GM18508 (cell line): ENCODE results near the gene HOXB6.

ENCODE experiments used
- ATAC-seq: cut with Tn5 transposase; IDR thresholded peaks from one replicate; pipeline ENCODE4 v1.9.1; 2021; ENCODE audit warnings: moderate number of reproducible peaks; ENCODE audit not compliant: insufficient read depth, unreplicated experiment

Gene HOXB6

DNA sequence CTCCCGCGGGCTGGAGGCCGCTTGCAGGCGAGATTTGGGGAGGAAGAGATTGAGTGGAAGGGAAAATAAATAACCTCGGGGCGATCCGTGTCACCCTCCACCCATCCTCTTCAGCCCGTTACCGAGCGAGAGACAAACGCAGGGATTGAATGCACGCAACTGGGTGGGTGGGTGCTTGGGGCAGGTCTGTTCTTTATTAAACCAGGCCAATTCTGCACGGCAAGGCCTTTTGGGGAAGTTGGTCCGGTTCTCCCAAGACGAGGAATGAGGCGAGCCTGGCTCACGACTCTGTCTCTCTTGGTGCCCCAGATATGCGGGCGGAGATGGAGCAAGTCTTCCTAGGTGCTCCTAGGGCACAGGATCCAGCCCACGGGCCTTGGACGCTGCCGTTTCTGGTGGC, 6.4 kb upstream of the HOXB6 start:
- no peak for ATAC-seq

DNA sequence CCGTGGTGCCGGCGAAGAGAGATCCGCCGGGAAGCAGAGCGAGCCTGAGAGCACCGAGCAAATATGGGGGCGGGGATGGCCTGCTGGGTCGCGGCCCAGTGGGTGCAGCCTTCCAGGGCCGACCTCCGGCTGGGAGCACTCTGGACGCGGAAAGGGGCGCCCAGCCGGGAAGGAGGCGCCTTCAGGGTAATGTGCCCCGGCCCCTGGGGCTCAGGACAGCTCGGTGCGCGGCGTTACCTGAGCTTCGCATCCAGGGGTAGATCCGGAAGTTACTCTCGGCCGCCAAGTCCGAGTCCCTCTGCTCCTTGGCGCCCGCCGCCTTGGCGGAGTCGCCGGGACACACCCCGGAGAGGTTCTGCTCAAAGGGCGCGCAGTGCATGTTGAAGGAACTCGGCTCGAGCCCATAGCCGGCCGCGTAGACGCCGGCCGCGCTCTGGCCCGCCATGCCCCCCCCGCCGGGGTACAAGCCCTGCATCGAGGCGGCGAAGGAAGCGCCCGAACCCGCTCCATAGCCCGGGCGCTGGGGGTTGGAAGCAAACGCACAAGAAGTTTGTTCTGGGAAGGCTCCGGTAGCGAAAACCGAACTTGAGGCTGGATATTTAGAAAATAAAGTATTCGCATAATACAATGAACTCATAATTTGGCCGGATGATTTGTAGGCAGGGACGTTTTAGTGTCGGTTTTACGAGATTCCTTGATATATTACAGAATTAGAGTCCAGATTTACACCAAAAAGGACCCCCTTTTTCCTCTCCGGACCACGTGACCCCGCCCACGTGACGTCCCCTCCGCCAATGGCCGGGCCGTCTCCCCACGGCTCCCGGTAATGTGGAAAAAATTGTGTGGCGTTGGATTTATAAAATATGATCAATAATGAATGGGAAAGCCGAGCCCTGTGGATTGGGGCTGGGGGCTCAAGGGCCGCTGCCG, 5.8 kb upstream of the HOXB6 start, which contains the start of gene HOXB7:
Gene HOXB7, minus strand, starts transcription at position 736 of the 930 bp plus-strand sequence. Its CDS starts 99 bp downstream, at position 637.
- ATAC-seq, result no peak

DNA sequence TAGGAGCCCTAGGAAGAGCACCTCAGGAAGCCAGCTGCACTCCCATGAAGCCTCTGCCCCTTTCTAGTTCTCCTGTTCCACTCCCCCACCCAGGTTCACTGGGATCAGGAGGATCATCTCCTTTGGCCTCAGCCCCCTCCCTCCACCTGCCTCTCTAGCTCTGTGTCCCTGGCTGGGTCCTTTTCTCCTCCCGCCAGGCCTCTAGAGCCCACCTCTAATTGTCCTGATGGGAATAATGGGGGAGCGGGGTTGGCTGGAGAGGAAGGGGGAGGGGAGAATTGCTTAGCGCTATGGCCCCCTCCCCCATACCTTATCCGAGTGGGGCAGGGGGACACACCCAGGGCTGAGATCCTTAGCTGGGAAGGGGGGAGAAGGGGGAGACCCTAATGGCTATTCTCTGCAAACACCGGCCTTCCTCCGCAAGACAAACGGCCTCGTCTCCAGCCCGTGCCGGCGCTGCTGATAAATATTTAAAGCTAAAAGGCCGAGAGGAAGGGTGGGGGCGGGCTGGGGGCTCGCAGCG, 5.0 kb upstream of the HOXB6 start:
- no peak for ATAC-seq

DNA sequence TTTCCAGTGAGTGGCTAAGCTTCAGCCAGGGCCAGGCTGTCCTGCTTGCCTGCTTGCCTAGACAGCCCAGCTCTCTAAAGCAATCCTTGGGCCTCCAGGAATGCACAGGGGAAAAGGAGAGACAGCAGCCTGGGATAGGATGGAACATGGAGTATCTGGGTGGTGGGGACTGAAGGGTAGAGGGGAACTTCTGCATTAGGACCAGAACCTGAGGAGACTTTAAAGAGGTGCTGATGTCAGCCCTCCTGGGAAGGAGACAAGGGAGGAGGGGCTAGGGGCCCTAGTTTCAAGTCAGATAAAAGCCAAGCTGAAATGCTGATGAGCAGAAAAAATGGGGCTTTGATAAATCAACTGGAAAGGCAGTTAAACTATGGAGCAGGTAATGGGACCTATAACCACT, 4.2 kb upstream of the HOXB6 start:
- ATAC-seq, result no peak

DNA sequence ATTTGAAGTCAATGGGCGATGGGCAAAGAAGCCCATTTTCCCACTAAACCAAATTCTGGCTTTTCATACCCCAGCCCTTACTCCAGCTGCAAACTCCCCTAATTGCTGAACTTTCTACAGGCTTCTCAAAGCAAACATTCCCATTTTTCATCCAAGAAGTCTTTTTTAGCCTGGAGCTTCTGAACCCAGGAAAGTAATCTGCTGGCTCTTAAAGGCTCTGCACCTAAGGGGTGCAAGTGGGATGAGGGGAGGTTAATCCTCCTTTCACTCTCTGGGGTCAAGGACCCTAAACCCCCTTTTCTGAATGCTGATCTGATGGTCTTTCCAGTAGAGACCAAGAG, 3.7 kb upstream of the HOXB6 start:
- ATAC-seq, result no peak

DNA sequence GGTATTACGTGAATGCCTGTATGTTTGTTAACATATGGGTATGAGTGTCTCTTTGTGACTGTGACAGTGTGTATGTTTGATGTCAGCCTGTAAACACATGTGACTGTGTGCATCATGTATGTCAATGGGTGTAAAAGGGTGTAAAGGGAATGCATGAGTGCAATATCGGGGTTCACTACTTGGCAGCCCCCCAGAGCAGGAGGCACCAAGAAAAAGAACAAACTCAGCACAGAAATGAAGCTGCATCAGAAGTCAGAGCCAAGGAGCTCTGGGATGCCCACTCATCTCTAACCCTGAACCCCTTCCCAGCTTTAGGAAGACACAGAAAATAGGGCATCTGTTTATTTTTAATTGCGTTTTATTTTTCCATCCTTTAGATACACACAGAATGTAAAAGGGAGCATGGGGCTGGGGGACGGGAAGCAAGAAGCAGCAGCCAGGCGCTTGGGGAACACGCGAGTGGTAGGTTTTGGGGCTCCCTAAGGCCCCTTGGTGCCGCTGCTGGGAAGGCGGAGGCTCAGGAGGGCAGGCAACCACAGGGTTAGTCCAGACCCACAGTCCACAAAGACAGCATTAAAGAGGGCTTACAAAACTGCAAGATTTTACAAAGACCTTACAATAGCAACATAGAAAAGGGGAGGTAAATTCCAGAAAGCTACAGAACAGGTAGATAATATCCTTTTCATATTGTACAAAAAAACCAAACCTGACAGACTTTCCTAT, 2.3 kb upstream of the HOXB6 start:
- ATAC-seq, result no peak

DNA sequence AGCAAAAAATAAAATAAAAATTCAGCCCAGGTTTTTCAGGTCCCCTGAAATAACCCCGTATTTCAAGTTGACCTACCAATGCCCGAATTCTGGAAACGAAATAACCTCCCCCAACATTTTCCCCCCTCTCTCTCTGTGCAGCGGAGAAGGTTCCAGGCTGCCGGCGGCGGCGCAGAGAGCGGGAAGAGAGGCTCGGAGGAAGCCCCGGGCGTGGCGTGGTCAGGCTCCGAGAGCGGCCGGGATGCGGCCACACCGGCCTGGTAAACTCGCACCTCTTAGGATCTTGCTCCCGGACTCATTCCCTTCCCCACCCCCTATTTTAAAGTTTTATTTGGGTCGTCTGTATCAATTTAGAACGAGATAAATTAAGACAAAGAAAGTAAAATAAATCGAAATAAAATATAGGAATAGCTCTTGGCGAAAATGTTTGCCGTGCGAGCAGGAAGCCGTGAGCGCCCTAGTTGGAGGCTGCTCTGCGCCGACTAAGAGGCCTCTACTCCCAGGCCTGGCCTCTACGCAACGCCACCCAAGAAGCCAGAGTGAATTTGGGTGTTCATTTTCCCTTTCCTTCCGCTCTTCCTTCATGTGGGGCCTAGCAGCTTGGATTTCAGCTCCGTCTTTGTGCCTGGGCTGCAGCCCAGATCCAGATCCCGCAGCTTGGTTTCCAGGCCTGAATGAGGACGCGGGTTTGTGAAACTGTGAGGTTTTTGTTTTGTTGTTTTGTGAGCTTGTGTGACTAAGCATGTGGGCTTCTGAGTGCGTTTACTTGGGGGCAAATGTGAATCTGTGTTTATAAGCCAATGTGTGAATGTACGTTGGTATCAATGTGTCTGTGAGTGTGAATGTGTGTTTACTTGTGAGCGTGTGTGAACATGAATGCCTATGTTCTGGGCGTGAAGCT, 1.5 kb upstream of the HOXB6 start:
- ATAC-seq, result no peak

DNA sequence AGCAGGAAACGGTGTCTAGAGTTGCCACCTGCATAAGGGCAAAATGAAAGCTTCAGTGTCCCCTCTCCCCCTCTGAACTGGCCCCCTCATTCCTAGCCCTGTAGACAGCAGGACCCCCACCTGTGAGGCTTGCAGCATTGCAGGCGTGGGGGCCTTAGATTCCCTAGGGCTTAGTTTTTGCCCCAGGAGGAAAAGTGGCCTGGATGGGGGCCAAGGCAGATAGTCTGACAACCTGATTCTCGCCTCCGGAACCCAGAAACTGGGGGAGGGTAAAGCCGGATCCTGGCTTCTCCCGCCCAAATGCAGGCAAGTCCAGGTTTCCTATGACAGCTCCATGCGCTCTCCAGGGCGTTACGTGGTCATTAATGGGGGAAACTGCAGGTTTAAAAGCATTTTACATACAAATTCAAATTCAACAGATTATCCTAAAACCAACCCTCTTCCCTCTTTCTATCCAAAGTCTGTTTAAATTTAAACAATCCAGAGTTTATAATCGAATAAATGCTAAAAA, 678 bp upstream of the HOXB6 start:
- ATAC-seq, result no peak

DNA sequence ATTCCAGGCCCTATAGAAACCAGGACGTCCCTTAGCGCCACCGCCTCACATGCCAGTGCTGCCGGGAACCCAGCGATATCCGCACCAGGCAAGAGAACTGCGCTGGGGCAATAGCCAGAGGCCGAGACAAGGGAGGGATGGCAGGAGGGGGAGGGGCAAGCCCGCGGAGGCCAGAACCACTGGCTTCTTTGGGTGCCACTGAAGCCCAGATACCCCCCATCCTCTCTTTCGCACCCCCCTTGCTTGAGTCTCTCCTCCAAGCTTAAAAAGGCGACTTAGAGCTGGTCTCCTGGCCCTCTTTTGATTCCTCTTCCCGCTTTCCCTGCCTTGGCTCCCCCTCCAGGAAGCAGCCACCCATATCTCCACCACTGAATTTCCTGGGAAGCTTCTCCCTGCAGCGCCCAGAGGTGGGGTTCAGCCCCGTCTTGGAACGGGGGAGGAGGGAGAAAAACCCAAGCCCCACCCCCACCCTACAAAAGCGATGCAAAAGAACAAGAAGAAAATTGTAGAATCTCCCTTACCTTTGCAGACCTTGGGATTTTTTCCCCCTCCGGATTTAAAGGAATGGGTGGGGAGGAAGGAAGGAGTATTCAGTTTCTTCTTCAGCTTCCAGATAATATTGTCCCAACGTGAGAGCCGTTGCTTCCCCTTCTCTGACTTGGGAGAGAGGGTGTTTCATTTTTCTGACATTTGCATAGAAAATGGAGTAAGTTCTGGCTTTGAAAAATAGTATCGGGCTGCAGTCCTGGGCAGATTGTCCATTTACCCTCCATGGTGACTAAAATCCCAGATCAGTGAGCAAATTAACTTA, 622 bp downstream of the HOXB6 start:
- ATAC-seq, result no peak

DNA sequence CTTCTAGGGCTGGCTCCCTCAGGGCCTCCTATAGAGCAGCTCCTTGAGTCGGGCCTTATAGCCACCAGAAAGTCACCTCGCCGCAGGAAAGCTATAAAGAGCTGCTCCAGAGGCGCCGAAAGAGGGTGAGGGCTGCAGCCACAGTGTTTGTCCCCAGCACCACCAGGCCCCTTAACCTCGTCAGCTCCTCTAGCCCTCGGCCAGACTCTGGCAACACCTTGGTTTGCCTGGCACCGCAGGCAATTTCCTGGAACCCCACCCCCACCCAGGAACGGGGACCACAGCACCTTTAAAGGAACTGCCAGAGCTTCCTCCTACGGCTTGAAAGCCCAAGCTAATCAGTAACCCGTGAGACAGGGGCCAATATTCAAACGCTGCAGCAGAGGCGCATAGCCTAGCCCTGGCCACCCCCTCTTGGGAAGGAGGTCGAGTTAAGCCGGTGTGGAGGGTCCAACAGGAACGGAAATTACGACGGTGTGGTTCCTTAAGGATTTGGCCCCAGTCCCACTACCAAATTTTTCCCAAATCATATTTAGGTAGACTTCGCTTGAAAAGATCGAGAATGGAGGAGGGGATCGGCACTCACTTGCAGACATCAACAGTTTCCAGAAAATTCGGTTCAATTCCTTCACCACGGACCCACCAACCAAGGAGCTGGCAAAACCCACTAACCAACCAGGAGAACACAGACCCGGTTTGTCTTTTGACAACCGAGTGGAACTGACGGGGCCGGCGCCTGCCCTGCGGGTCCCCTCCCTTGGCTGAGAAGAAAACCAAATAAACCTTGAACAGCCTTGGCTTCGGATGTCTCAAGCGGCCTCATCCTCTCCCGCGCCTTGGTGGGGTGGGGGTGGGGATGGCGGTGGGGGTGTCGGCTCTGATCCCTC, 3.0 kb downstream of the HOXB6 start:
- no peak for ATAC-seq

DNA sequence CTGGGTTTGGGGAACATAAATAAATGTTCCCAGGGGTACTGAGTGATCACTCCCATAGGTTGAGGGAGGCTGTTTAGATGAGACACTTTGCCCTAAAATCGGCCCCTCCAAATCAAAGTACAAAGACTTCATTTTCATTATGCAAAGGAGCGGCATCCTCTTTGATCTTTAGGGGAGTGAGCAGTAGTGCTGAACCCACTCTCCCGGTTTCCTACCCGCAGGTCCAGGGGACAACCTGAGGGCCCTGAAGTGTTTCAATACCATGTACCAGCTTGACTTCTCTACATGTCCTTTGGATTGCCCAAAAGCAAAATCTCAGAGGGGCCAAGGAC, 3.6 kb downstream of the HOXB6 start:
- ATAC-seq, result no peak

DNA sequence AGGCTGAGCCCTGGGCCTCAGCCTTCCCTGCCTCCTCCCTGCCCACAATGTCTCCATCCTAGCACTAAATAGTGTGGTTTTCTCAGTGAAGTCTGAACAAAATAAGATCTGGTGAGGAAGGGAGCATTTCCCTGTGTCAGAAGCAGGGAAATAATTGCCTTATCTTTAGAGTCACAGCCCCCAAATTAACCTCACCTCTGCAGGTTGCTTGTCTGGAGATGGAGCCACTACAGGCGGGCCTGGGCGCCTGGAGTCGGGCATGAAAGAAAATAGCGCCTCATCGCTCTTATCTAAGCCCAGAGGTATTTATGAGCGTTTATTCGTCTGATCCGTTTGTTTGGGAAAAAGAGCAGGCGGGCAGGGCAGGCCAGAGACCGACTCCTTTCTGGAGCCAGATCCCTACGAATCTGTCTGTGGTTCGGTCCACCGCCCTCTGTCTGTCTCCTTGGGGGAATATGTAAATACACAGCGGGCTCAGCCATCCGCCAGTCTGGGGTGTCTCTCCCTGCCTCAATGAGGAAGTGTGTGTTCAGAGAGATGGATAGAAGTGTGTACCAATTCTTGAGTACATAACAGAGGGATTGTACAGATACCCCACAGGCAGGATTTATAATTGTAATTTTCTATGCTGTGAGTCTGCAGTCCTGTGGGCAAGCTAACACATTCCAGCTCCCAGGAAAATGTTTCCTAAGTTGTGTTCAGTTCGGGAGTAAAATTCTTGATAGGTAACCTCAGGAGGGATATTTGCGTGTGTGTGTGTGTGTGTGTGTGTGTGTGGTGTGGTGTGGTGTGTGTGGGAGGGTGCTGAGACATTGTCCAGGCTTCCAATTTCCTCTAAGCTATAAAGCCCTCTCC, 4.3 kb downstream of the HOXB6 start:
- ATAC-seq, result no peak

DNA sequence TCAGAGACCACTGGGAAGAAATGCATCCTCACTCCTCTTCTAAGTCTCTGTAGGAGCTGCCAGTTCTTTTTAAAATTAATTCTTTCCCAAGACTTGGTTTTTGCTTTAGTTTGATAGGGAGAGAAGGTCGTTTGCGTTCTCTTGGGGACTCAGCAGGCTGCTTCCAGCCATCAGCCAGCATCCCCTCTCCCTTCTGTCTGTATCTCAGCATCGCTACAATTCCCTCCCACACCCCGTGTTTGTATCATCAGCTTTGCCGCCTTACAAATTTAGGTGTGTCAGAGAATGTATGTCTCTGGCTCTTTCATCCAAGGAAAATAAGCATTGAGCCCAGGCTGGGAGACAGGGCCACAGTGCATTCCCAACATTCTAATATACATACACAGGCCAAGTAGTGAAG, 5.4 kb downstream of the HOXB6 start:
- ATAC-seq, result no peak

DNA sequence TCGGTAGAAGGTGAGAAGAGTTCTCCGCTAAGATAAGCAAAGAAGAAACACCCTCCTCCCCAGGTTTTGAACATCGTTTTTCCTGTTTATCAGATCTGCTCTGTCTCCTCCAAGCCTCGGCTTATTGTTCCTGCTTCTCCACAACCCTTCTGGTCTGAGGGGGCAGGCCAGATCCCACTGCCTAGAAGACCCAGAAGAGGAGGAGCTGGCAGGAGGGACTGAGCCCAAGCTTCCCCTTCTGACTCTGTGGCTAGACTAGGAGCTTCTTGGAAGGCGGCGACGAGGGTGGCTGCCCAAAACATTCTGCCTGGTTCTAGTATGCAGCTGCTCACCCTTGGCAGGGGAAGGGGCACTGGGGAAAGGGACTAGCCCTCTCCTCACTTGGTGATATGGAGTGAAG, 6.0 kb downstream of the HOXB6 start:
- ATAC-seq, result no peak

DNA sequence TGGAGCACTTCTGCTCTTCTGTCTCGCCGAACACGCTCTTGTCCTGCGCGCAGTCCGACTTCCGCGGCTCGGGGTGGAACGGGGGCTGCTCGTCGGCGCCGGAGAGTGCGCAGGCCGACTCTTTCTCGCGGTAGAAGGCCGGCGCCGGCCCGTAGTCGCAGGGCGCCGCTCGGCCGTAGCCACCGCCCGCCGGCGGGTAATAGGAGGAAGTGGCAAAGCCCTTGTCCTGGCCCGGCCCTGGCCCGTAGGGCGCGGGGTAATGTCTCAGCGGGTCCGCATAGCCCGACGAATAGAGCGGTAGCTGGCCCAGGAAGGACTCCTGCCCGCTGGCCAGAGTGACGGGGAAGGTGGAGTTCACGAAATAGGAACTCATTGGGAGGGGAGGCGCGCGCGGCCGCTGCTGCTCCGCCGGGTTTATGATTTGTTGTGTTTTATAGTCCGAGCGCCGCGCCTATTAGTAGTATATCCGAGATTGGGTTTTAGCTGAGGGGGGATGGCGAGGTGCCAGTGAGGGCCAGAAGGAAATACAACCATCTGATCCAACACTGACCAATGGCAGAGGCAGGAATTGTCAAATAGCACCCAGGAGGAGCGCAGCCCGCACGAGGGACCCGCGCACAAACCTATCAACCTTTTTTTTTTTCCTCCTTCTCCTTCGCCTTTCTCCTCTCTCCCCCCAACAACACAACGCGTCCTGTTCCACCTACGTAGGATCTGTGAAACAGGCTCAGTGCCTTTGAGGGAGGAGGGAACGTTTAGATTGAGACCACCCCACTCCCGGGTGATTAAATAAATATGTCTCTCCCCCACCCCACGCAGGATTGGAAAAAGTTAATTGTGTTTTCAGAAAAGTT, 6.8 kb downstream of the HOXB6 start:
- ATAC-seq, result no peak

DNA sequence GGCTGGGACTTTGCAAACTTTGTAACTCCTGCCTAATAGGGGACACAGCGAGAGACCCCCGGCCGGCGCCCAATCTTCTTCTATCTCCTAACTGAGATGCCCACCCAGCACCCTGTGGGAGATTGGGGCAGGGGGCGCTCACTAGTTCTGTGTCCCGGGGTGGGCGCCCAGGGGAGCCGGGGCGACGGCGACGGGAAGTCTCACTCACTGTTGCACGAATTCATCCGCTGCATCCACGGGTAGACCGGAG, 7.3 kb downstream of the HOXB6 start:
- ATAC-seq, result no peak
